ENCODE data around the gene TP73.

TP73 gene

DNA sequence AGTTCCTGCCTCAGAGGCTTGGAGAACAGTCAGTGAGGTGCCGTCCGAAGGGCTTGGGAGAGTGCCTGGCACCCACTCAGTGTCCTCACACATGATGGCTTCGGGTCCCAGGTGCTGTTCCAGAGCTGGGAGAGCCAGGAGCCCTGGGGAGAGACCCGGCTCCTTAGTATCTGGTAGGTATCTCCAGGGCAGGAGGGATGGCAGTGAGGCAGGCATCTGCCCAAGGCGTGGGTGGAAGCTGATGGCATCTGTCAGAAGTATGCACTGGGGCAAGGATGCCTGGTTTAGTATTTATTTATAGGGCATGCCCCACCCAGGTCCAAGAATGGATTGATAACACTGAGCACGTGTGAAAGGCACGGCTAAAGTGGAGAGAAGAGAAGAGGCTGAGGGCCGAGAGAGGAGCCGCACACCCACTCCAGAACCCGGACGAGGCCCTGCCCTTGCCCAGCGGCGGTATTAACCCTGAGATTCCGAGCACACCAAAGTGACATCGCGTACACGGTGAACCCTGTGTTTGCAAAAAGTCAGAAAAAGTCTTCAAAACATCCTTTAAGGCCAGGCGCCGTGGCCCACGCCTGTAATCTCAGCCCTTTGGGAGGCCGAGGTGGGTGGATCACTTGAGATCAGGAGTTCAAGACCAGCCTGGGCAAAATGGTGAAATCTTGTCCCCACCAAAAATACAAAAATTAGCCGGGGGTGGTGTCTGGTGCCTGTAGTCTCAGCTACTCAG lies 2.4 kb downstream of the TP73 start:
- no peak for DNase-seq (ENCODE audit: low read depth in 1 of 2, low spot score in 1 of 2)
- no peak for TF ChIP-seq JUND (IDR thresholded peaks at IDR 0.05; ENCODE audit: low read depth)
- in situ Hi-C loops (cut with HindIII; ENCODE audit: low pct_unique_long_range_greater_than_20kb, low sequenced_read_pairs), result no loop called here

GRCh38 chr1:3656450-3657095 lies 4.3 kb downstream of the TP73 start:
- in situ Hi-C loops (cut with HindIII; ENCODE audit: low pct_unique_long_range_greater_than_20kb, low sequenced_read_pairs), result no loop called here
- no peak for DNase-seq (ENCODE audit: low read depth in 1 of 2, low spot score in 1 of 2)
- TF ChIP-seq JUND (IDR thresholded peaks at IDR 0.05; ENCODE audit: low read depth), result no peak

GRCh38 chr1:3657096-3657475 lies 4.8 kb downstream of the TP73 start:
- in situ Hi-C loops (cut with HindIII; ENCODE audit: low pct_unique_long_range_greater_than_20kb, low sequenced_read_pairs), result no loop called here
- no peak for DNase-seq (ENCODE audit: low read depth in 1 of 2, low spot score in 1 of 2)
- TF ChIP-seq JUND (IDR thresholded peaks at IDR 0.05; ENCODE audit: low read depth), result no peak

GRCh38 chr1:3657578-3658230 lies 5.4 kb downstream of the TP73 start:
- DNase-seq (ENCODE audit: low read depth in 1 of 2, low spot score in 1 of 2), result no peak
- in situ Hi-C loops (cut with HindIII; ENCODE audit: low pct_unique_long_range_greater_than_20kb, low sequenced_read_pairs), result no loop called here
- TF ChIP-seq JUND (IDR thresholded peaks at IDR 0.05; ENCODE audit: low read depth), result no peak

- no peak for TF ChIP-seq JUND (IDR thresholded peaks at IDR 0.05; ENCODE audit: low read depth)
- in situ Hi-C loops (cut with HindIII; ENCODE audit: low pct_unique_long_range_greater_than_20kb, low sequenced_read_pairs), result no loop called here
- no peak for DNase-seq (ENCODE audit: low read depth in 1 of 2, low spot score in 1 of 2)
Observed at GRCh38 chr1:3658231-3658615, 5.9 kb downstream of the TP73 start.

DNA sequence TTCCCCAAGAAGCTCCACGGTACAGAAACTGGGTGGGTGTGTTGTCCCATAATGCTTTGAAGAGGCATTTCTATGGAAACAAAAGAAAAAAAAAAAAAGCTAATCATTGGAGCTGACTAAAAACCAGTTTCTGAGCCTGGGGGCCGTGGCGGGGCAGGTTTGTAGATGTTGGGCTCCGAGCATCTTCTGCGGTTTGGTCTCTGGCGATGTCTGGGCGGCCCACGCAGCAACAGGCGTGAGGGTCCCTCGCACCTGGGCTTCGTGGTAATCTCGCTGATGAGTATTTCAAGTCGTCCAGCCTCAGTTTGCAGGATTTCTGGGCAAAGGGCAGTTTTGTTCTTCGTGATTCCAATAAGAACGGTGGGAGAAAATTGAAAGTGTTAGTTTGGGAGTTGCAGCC lies 6.8 kb downstream of the TP73 start:
- TF ChIP-seq JUND (IDR thresholded peaks at IDR 0.05; ENCODE audit: low read depth), result no peak
- DNase-seq (ENCODE audit: low read depth in 1 of 2, low spot score in 1 of 2), result no peak
- in situ Hi-C loops (cut with HindIII; ENCODE audit: low pct_unique_long_range_greater_than_20kb, low sequenced_read_pairs), result no loop called here

GRCh38 chr1:3660704-3661103 lies 8.4 kb downstream of the TP73 start:
- in situ Hi-C loops (cut with HindIII; ENCODE audit: low pct_unique_long_range_greater_than_20kb, low sequenced_read_pairs), result no loop called here
- TF ChIP-seq JUND (IDR thresholded peaks at IDR 0.05; ENCODE audit: low read depth), result no peak

GRCh38 chr1:3661631-3662030 lies 9.3 kb downstream of the TP73 start:
- DNase-seq (ENCODE audit: low read depth in 1 of 2, low spot score in 1 of 2), result no peak
- in situ Hi-C loops (cut with HindIII; ENCODE audit: low pct_unique_long_range_greater_than_20kb, low sequenced_read_pairs), result no loop called here
- no peak for TF ChIP-seq JUND (IDR thresholded peaks at IDR 0.05; ENCODE audit: low read depth)

More at GRCh38 chr1:3660704-3661103, 8.4 kb downstream of the TP73 start:
- DNase-seq (ENCODE audit: low read depth in 1 of 2, low spot score in 1 of 2), result no peak

- no peak for TF ChIP-seq JUND (IDR thresholded peaks at IDR 0.05; ENCODE audit: low read depth)
- in situ Hi-C loops (cut with HindIII; ENCODE audit: low pct_unique_long_range_greater_than_20kb, low sequenced_read_pairs), result no loop called here
- DNase-seq (ENCODE audit: low read depth in 1 of 2, low spot score in 1 of 2), result no peak
Observed at GRCh38 chr1:3662080-3662671, 9.9 kb downstream of the TP73 start.

DNA sequence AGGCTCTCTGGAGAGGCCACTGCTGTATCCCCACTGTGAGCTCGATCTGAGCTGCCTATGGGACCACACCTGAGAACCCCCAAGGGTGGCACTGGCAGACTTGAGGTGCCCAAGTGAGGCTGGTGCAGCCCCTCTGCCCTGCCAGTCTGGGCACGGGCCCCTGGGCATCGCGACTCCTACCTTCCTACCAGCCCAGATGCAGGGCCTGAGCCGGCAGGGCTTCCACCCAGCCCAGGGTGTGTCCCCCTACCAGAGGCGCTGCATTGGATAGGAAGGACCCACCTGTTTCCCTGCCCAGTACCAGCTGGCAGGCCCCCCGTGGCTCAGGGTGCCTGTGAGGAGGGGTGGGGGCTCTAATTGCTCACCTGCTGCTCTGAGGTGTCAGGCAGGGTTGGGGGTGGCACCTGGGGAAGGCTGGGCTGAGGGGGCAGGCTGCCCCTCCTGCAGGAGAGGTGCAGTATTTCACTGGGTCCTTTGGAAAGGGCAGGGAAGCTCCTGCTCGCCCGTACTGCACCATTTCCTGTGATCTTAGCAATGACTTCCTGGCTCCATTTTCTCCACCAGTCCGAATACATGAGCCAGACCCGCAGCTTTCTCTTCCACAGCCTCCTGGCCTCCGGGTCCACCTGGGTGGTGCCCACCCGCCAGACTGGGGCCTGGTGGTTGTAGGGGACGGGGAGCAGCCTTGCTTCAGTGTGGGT lies 11.8 kb downstream of the TP73 start:
- no peak for DNase-seq (ENCODE audit: low read depth in 1 of 2, low spot score in 1 of 2)
- TF ChIP-seq JUND (IDR thresholded peaks at IDR 0.05; ENCODE audit: low read depth), result no peak
- in situ Hi-C loops (cut with HindIII; ENCODE audit: low pct_unique_long_range_greater_than_20kb, low sequenced_read_pairs), result no loop called here

DNA sequence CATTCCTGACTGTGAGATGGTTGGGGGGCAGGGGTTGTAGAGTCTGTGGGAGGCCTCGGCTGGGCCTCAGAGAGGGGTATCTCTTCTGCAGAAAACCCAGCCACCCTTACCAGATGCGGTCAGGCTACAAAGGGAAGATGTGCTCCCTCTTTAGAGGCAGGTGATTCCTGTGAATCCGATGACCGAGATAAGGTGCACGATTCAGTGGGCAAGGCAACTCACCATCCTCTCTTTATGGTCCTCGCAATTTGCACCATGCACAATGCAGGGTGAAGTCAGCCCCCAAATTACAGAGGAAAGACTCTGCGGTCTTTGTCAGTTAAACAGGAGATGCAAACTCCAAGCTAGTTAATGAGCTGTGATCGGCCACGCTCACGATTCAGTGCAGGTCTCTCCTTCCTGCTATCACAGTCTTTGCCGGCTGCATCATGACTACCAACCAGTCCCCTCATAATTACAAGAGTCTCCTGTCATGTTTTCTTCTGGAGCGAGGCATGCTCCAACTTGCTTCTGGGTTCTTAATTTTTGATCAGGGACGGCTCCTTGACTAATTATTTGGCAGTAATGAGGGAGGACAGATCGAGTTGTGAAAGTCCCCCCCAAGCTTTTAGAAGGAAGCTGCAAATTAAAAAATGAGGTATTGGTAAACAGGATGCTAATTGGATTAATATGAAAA lies 12.5 kb downstream of the TP73 start:
- in situ Hi-C loops (cut with HindIII; ENCODE audit: low pct_unique_long_range_greater_than_20kb, low sequenced_read_pairs), result no loop called here
- no peak for DNase-seq (ENCODE audit: low read depth in 1 of 2, low spot score in 1 of 2)
- TF ChIP-seq JUND (IDR thresholded peaks at IDR 0.05; ENCODE audit: low read depth), result no peak

DNA sequence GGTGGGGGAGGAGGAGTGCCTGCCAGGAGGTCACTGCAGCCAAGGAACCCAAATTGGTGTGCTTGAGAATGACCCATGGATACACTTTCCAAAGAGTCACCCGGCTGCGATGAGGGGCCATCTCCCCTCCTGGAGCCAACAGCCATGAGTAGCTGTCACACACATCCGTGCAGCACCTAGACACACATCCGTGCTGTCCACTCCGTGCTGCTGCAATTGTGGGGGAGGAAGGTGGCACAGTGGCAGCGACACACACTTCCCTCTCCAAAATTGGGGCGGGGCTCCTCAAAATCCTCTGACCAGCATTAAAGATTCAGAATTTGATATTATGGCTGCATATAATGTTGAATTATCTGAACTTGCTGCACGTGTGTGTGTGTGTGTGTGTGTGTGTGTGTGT lies 15.8 kb downstream of the TP73 start:
- DNase-seq (ENCODE audit: low read depth in 1 of 2, low spot score in 1 of 2), result no peak
- TF ChIP-seq JUND (IDR thresholded peaks at IDR 0.05; ENCODE audit: low read depth), result no peak
- in situ Hi-C loops (cut with HindIII; ENCODE audit: low pct_unique_long_range_greater_than_20kb, low sequenced_read_pairs), result no loop called here
